ENCODE measurements around the gene CACNB2.

DNA sequence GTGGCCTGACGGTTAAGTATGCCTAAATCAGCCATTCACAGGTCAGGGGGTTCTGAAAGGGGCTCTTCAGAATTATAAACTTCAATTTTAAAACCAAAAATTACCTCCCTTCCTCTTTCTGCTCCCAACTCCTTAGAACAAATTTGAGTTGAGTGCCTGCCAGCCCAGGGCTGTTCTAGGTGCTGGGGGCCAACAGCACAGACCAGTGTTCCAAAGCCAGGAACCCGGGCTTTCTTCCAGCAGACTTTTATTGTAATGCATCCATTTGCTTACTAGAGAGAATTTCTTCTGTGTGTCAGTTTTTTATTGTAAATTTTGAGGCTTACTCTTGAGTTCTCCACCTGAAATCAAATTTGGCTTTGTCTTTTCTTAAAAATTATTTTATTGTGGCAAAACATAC lies 238.5 kb downstream of the CACNB2 start:
- no peak for TF ChIP-seq FOXA1 (IDR thresholded peaks at IDR 0.05)
- no peak for TF ChIP-seq NFRKB (IDR thresholded peaks at IDR 0.05)
- TF ChIP-seq ARNT (IDR thresholded peaks at IDR 0.05), result no peak
- TF ChIP-seq SP1 (IDR thresholded peaks at IDR 0.05), result no peak
- TF ChIP-seq SUZ12 (IDR thresholded peaks at IDR 0.05), result no peak
